Heart right ventricle (tissue), 16 donors: ENCODE results near the gene SLC1A4. TPM values are rescaled to one million over a fixed set of nuclear protein-coding genes. Genes with fewer than 3 reads are reported as not detected.

Source experiments
- ATAC-seq, 8 donors: fragments of 200-7000 bp; cut with Tn5 transposase; one replicate each; pipeline ENCODE4 v1.9.1; 2020; ENCODE audit warnings: mild to moderate bottlenecking in 8 of 8, moderate library complexity in 8 of 8, moderate number of reproducible peaks in 1 of 8
- DNase-seq, 2 donors: peaks; one replicate each; pipeline ENCODE4 v3.0.0-alpha.2; 2020
- H3K27ac ChIP-seq, 10 donors: fragments of 200-600 bp; sonication (generic) in 2 of 10; one replicate each; pipeline versions ENCODE4 v1.5.0 to v1.8.0; 2020 to 2022; ENCODE audit warnings: mild to moderate bottlenecking in 3 of 10
- H3K27me3 ChIP-seq, 7 donors: fragments of 200-600 bp; one replicate each; pipeline ENCODE4 v1.8.0; 2021 to 2022; ENCODE audit warnings: mild to moderate bottlenecking in 2 of 7
- H3K36me3 ChIP-seq, 9 donors: fragments of 200-600 bp; sonication (generic) in 1 of 9; one replicate each; pipeline versions ENCODE4 v1.5.0 to v1.8.0; 2020 to 2022; ENCODE audit warnings: mild to moderate bottlenecking in 2 of 9
- H3K4me1 ChIP-seq, 9 donors: fragments of 200-600 bp; sonication (generic) in 1 of 9; one replicate each; pipeline versions ENCODE4 v1.5.0 to v1.8.0; 2020 to 2022; ENCODE audit warnings: mild to moderate bottlenecking in 4 of 9
- H3K4me3 ChIP-seq, 10 donors: fragments of 200-600 bp; sonication (generic) in 2 of 10; one replicate each; pipeline versions ENCODE4 v1.5.0 to v1.8.0; 2020 to 2022; ENCODE audit warnings: mild to moderate bottlenecking in 7 of 10, moderate library complexity in 2 of 10
- H3K9me3 ChIP-seq, 11 donors: fragments of 200-600 bp in 10 of 11; sonication (generic) in 2 of 11; one replicate each; pipeline versions ENCODE4 v1.5.0 to v1.8.0; 2013 to 2022; ENCODE audit warnings: mild to moderate bottlenecking in 2 of 11, control low read depth in 1 of 11, moderate library complexity in 1 of 11
- CTCF ChIP-seq, 9 donors: fragments of 200-600 bp; sonication (generic) in 2 of 9; IDR thresholded peaks; one replicate each; pipeline versions ENCODE4 v1.5.0 to v1.8.0; 2021 to 2022; ENCODE audit warnings: antibody characterized with exemption in 9 of 9, mild to moderate bottlenecking in 5 of 9, moderate library complexity in 1 of 9
- WGBS, 2 donors: extraction: QIAGEN DNeasy Blood & Tissue Kit; methylation state at CpG; one replicate each; pipeline ENCODE4 v1.1.7; 2013; ENCODE audit warnings: inconsistent platforms in 1 of 2; 5-methylcytosine and 5-hydroxymethylcytosine counted together
- intact Hi-C, 10 donors: fragments of 100-400 bp; cut with DNase I; formaldehyde crosslinking; loops; one replicate each; pipeline versions ENCODE4 v1.11.1 to v1.14.2; 2022
- polyA plus RNA-seq, 2 donors: library from polyadenylated mRNA; stranded (reverse); fragments of 200-250 nt; gene quantifications; one replicate each; pipeline ENCODE4 v1.2.3, GENCODE V29; 2013
- total RNA-seq, 10 donors: library from RNA; stranded (reverse); fragmentation: NEBNext Ultra II Directional in 3 of 10; extraction: Animal tissue kit (Norgen Biotek cat#: 25700) in 3 of 10; gene quantifications; one replicate each; pipeline versions ENCODE4 v1.2.1 to v1.2.4, GENCODE V29; 2021 to 2023
- donor health status: Arrhythmogenic right ventricular cardiomyopathy.
- donor health status: ischemic (EF 13 %, LVEDD 7.1; RV severe dilation, severe dysfunction).
- donor health status: healthy with polysubstance abuse.
- donor health status: DM: no; HTN: yes; CAD: no.
- donor health status: DM: no; HTN: no; CAD: no.
- donor health status: ischemic (EF 25% LVEDD 6.9; RV normal size, moderate dysfunction).
- donor health status: ischemic (EF 25% LVEDD 5.7; RV mildly dilated, moderate dysfunction).
- donor health status: healthy.
- donor health status: DM: yes; HTN: yes; CAD: no.
- donor health status: Ischemic cardiomyopathy.
- donor health status: ischemic (EF 35%, LVEDD 5.7; RV mildly dilated, moderate dysfunction).
- donor health status: nonischemic (EF 11% LVEDD 7.7; RV severe dilation, severe dysfunction).
- donor health status: DM: yes; HTN: yes; CAD: no.
- donor health status: PGD.
- donor health status: ischemic (EF 29% LVEDD 5.4; RV normal size, mild dysfunction).
- donor health status: nonischemic (EF 23%, LVEDD 6.1; RV moderate dilation, normal function).

SLC1A4 gene
- total and polyA plus RNA-seq, 12 donors = 2.1 to 18.7 (median 11.3) TPM

DNA sequence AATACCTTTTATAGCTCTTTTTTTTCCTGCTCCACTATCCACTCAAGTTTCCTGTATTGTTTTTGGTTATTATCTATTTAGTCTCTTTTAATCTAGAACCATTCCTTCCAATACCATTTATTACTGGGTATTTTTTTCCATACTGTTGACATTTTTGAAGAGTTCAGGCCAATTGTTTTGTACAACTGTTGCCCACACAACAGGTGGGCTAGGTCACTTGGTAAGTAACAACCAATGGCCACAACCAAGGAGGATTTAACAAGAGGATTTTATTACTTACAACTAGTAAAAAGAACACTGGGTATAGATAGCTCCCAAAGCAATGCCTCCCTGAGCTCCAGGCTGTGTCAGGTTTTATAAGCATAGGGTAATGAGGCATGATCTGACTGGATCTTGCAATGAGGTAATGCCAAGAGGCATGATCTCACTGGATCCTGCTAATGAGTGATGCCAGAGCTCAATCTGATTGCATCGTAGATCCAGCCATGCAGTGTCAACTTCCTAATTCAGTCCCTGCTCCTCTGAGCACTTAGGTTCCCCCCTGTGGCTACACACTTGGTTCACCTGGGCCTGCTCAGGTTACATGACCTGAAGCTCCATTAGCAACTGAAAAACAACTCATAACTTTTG lies 59.9 kb downstream of the SLC1A4 start:
- TF ChIP-seq CTCF (IDR thresholded peaks at IDR 0.05) = no peak
- DNase-seq = no peak
- H3K36me3 ChIP-seq = no peaks in the 10 kb centered on the region
- no peak for ATAC-seq
- no peaks in the 10 kb centered on the region for H3K27me3 ChIP-seq
- intact Hi-C loops = no loop called here
- H3K4me1 ChIP-seq = peaks cover 0 to 32% (median 0%) of the 10 kb centered on the region in 9 donors
- 84 to 98% methylated on average over 1 of the region's 1 CpG for WGBS, 2 donors
- no peak overlapping the region for H3K27ac ChIP-seq
- H3K4me3 ChIP-seq = no peak overlapping the region
- H3K9me3 ChIP-seq = peaks cover 0 to 9% (median 0%) of the 10 kb centered on the region in 11 donors

DNA sequence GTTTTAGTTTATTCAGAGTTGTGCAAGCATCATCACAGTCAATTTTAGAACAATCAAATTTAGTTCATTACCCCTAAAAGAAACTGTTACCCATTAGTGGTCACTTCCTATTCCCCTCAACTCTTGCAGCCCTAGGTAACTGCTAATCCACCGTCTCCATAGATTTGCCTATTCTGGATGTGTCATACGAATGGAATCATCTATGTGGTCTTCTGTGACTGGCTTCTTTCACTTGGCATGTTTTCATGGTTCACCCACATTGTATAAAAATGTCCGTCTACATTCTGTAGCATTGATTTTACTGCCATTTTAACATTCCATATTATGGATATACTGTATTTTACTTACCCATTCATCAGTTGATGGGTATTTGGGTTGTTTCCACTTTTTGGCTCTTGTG lies 61.7 kb downstream of the SLC1A4 start:
- no peaks in the 10 kb centered on the region for H3K9me3 ChIP-seq
- peaks cover 0 to 31% (median 4%) of the 10 kb centered on the region in 9 donors for H3K4me1 ChIP-seq
- WGBS, 2 donors = 96 to 98% methylated on average over 3 of the region's 3 CpGs
- ATAC-seq (no peak), DNase-seq (no peak)
- H3K27ac ChIP-seq = no peak overlapping the region
- H3K4me3 ChIP-seq = no peak overlapping the region
- intact Hi-C loops = loop anchor here in 1 of 10 donors (10.0 kb wide), 1 partner anchor 524 kb away; no protein-coding TSS in a partner anchor
- no peak for TF ChIP-seq CTCF (IDR thresholded peaks at IDR 0.05)
- H3K36me3 ChIP-seq = no peaks in the 10 kb centered on the region
- no peaks in the 10 kb centered on the region for H3K27me3 ChIP-seq

DNA sequence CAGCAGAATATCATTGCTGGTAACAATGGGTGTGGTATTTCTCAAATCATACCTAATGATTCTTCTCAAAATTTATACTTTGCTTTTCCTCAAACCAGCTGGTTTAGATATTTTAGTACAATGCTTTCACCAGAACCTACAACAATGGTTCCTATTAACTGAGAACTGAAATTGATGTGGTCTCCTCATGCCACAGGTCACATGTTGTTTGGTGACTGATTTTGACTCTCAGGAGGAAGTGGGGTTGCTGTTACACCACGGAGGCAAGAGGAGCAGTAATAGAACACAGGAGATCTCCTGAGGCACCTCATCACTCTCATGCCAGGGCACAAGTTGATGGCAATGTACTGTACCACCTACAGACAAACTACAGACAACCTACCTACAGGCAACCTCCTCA lies 64.0 kb downstream of the SLC1A4 start:
- TF ChIP-seq CTCF (IDR thresholded peaks at IDR 0.05) = no peak
- Histone ChIP-seq H3K36me3 (no peaks in the 10 kb centered on the region), H3K27ac (peak overlapping the region in 1 of 10 donors; percentile 48), H3K4me3 (no peak overlapping the region), H3K27me3 (no peaks in the 10 kb centered on the region), H3K9me3 (no peaks in the 10 kb centered on the region), H3K4me1 (peaks cover 0 to 36% (median 18%) of the 10 kb centered on the region in 9 donors)
- no peak for ATAC-seq
- intact Hi-C loops = loop anchor here in 1 of 10 donors (10.0 kb wide), 1 partner anchor 522 kb away; no protein-coding TSS in a partner anchor
- WGBS, 2 donors = 33 to 36% methylated on average over 1 of the region's 1 CpG
- no peak for DNase-seq

- Histone ChIP-seq H3K36me3 (no peaks in the 10 kb centered on the region), H3K4me1 (peaks cover 0 to 53% (median 35%) of the 10 kb centered on the region in 9 donors), H3K9me3 (no peaks in the 10 kb centered on the region), H3K27ac (peak overlapping the region in 2 of 10 donors; percentile 71 to 87), H3K27me3 (no peaks in the 10 kb centered on the region), H3K4me3 (peak overlapping the region in 5 of 10 donors; percentile 73 to 89 (median 86))
- WGBS, 2 donors = 80 to 82% methylated on average over 4 of the region's 4 CpGs
- no peak for TF ChIP-seq CTCF (IDR thresholded peaks at IDR 0.05)
- ATAC-seq (no peak), DNase-seq (no peak)
- intact Hi-C loops = loop anchor here in 4 of 10 donors (5.0 to 10.0 kb wide), 3 partner anchors 72 to 520 kb away; partner anchors contain the start of gene RAB1A (in 2 of the 4)
Measured at GRCh38 chr2:65054749-65055421, 65.7 kb downstream of the SLC1A4 start.
